ENCODE results near the gene PTPRH.

PTPRH gene

DNA sequence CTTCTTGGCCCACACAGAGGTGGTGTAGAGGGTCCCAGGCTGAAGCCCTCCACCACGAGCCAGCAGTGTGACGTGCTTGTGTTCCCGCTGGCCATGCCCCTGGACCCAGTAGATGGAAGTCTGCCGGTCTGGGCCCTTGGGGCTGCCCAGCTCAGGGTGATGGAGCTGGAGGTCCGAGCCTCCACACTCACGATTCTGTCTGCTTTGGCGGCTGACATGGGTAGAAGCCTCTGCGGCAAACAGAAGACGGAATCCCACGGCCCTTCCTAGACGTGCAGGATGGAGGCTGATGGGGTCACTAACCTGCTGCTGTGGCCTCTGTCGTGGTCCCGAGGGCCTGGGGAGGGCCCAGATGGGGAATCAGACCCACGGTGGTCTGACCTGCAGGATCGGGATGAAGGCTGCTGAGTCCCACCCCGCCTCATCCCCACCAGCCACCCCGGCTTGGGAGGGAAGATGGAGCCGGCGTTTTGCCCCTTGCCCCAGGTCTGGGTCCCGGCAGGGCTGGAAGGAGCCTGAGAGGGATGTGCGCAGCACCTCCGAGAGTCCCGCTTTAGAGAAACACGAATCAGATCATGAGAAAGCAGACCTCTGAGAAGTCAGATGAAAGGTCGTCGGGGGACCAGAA is 14.9 kb upstream of the PTPRH start:
- DNase-seq (ENCODE audit: low read depth), result no peak
- TF ChIP-seq MAX (IDR thresholded peaks at IDR 0.05; ENCODE audit: low read depth, low read length) (no peak), POLR2A (IDR thresholded peaks at IDR 0.05; ENCODE audit: extremely low read depth, insufficient read length) (no peak)
- TF ChIP-seq, protein P1, sequence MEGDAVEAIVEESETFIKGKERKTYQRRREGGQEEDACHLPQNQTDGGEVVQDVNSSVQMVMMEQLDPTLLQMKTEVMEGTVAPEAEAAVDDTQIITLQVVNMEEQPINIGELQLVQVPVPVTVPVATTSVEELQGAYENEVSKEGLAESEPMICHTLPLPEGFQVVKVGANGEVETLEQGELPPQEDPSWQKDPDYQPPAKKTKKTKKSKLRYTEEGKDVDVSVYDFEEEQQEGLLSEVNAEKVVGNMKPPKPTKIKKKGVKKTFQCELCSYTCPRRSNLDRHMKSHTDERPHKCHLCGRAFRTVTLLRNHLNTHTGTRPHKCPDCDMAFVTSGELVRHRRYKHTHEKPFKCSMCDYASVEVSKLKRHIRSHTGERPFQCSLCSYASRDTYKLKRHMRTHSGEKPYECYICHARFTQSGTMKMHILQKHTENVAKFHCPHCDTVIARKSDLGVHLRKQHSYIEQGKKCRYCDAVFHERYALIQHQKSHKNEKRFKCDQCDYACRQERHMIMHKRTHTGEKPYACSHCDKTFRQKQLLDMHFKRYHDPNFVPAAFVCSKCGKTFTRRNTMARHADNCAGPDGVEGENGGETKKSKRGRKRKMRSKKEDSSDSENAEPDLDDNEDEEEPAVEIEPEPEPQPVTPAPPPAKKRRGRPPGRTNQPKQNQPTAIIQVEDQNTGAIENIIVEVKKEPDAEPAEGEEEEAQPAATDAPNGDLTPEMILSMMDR (IDR thresholded peaks at IDR 0.05; ENCODE audit: low read depth, low read length), result no peak
- H3K4me3 ChIP-seq (ENCODE audit: low read depth, low read length), result no peak overlapping the region

DNA sequence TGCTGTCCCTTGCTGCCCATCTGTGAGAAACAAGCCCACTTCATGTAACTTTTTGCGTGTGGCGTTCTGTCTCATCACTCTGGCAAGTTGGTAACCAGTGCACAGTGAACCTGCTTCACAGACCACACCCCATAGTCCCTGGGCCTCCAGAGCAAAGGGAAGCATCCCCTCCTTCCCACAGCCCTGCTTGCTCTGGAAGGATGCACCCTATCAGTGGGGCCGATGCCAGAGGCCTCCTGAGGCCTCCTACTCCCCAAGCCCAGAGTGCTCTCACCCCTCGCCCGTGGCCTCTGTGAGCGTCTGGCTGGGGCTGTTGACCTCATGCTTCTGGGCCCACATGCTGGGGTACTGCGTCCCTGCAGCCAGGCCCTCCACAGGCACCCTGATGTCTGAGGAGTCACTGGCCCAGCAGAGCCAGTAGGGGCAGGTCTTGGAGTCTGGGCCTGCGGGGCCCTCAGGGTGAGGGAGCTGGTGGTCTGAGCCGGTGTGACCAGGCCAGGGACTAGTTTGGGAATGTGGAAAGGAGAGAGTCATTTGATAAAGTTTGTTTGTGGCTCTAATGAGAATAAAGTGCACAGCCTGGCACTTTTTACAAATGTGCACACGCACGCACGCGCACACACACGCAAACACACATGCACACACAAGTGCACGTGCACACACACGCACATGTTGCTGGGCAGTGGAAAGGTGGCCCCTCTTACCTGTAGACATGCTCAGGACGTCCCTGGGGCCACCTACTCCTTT is 14.2 kb upstream of the PTPRH start:
- H3K4me3 ChIP-seq (ENCODE audit: low read depth, low read length), result no peak overlapping the region
- no peak for DNase-seq (ENCODE audit: low read depth)
- no peak for TF ChIP-seq MYC (IDR thresholded peaks at IDR 0.05; ENCODE audit: low read depth, low read length)
- TF ChIP-seq POLR2A (IDR thresholded peaks at IDR 0.05; ENCODE audit: extremely low read depth, insufficient read length), result no peak
- TF ChIP-seq, protein P1 (IDR thresholded peaks at IDR 0.05; ENCODE audit: low read depth, low read length), result no peak
- no peak for TF ChIP-seq MAX (IDR thresholded peaks at IDR 0.05; ENCODE audit: low read depth, low read length)

GRCh38 chr19:55220525-55220924 is 11.2 kb upstream of the PTPRH start:
- H3K4me3 ChIP-seq (ENCODE audit: low read depth, low read length), result no peak overlapping the region
- DNase-seq (ENCODE audit: low read depth), result no peak
- TF ChIP-seq, protein P1 (IDR thresholded peaks at IDR 0.05; ENCODE audit: low read depth, low read length), result no peak
- TF ChIP-seq POLR2A (IDR thresholded peaks at IDR 0.05; ENCODE audit: extremely low read depth, insufficient read length) (no peak), MYC (IDR thresholded peaks at IDR 0.05; ENCODE audit: low read depth, low read length) (no peak), MAX (IDR thresholded peaks at IDR 0.05; ENCODE audit: low read depth, low read length) (no peak)

- H3K4me3 ChIP-seq (ENCODE audit: low read depth, low read length), result peak overlapping the region; percentile 21
- peak; percentile 92 for DNase-seq (ENCODE audit: low read depth)
- TF ChIP-seq, protein P1 (IDR thresholded peaks at IDR 0.05; ENCODE audit: low read depth, low read length), result no peak
- TF ChIP-seq MAX (IDR thresholded peaks at IDR 0.05; ENCODE audit: low read depth, low read length) (0 out of 2 replicates have a peak, but pooled peaks have one; percentile 28), MYC (IDR thresholded peaks at IDR 0.05; ENCODE audit: low read depth, low read length) (peak; percentile 65; the same call in 1 of the 2 replicates), POLR2A (IDR thresholded peaks at IDR 0.05; ENCODE audit: extremely low read depth, insufficient read length) (no peak)
Measured at GRCh38 chr19:55216461-55217198, 7.3 kb upstream of the PTPRH start.

GRCh38 chr19:55213547-55213946 is 4.2 kb upstream of the PTPRH start:
- TF ChIP-seq MYC (IDR thresholded peaks at IDR 0.05; ENCODE audit: low read depth, low read length), result no peak
- no peak for TF ChIP-seq MAX (IDR thresholded peaks at IDR 0.05; ENCODE audit: low read depth, low read length)
- no peak for TF ChIP-seq POLR2A (IDR thresholded peaks at IDR 0.05; ENCODE audit: extremely low read depth, insufficient read length)
- TF ChIP-seq, protein P1 (IDR thresholded peaks at IDR 0.05; ENCODE audit: low read depth, low read length), result no peak
- DNase-seq (ENCODE audit: low read depth), result no peak
- no peak overlapping the region for H3K4me3 ChIP-seq (ENCODE audit: low read depth, low read length)

Data from NB4 (cell line).